Measurements from ENCODE around the gene DDHD1.

The DDHD1 gene

DNA sequence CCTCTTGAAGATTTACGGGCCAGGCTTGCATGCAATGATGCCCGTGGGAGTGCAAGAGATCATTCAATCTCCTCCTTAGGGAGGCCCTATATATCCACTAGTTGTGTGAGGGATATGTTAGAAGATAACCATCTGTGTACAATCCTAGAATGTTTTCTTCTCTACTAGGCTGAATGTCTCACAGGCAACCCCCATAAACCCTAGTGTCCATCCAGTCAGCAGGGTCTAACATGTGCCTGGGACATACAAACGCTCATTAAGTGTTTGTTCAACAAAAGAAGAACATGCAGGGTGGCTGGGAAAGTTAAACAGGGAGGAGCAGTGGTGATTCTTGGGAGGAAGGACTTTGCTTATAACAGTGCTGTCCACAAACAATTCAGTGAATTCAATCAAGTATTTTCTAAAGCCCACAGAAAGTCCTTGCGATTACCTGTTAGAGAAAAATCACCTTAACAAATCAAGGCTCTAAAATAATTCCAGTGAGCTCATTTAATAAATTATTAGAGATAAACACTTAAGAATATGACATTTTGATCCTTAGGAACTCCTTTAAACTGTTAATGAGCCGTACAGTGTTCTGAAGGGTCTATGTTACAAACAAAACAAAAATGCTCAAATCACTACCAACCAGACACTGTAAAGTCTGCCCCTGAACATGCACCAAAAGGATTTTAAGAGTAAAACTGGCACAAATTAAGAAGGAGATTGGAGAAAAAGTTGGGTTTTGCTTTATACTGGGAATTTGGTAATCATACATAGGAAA, 105.6 kb downstream of the DDHD1 start:
- no peak overlapping the region for H3K27ac Mint-ChIP-seq

DNA sequence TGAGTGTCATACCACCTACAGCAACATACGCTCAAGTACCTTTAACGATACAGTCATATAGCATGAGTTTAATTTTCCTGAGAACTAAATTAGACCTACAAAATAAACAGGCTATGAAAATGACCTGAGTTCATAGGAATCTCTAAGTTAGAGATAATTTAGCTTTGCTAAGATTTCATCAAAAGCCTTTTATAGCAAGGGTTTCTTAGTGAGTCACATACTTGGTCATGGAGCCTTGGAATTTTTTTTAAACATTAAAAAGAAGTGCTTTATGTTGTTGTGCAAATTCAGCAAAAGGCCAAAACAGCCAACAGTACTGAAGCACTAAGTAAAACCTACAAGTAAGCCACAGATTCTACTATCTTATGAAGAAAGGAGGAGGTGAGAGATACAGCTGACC, 108.6 kb downstream of the DDHD1 start:
- no peak overlapping the region for H3K4me3 Mint-ChIP-seq
- DNase-seq, result no peak
- H3K27ac Mint-ChIP-seq, result no peak overlapping the region
- H3K36me3 Mint-ChIP-seq (ENCODE audit: insufficient read depth), result peaks cover 24% of the 10 kb centered on the region
- no peaks in the 10 kb centered on the region for H3K9me3 Mint-ChIP-seq
- H3K4me1 Mint-ChIP-seq (ENCODE audit: low read depth in 2 of 2), result no peaks in the 10 kb centered on the region
- no peak for ATAC-seq (replicated peaks)
- no peaks in the 10 kb centered on the region for H3K27me3 Mint-ChIP-seq

More for the DNA sequence above, 105.6 kb downstream of the DDHD1 start:
- ATAC-seq (replicated peaks) (no peak), DNase-seq (no peak)
- H3K36me3 Mint-ChIP-seq (ENCODE audit: insufficient read depth), result peaks cover 28% of the 10 kb centered on the region
- H3K9me3 Mint-ChIP-seq, result no peaks in the 10 kb centered on the region
- H3K4me3 Mint-ChIP-seq, result no peak overlapping the region
- no peaks in the 10 kb centered on the region for H3K27me3 Mint-ChIP-seq
- H3K4me1 Mint-ChIP-seq (ENCODE audit: low read depth in 2 of 2), result no peaks in the 10 kb centered on the region

DNA sequence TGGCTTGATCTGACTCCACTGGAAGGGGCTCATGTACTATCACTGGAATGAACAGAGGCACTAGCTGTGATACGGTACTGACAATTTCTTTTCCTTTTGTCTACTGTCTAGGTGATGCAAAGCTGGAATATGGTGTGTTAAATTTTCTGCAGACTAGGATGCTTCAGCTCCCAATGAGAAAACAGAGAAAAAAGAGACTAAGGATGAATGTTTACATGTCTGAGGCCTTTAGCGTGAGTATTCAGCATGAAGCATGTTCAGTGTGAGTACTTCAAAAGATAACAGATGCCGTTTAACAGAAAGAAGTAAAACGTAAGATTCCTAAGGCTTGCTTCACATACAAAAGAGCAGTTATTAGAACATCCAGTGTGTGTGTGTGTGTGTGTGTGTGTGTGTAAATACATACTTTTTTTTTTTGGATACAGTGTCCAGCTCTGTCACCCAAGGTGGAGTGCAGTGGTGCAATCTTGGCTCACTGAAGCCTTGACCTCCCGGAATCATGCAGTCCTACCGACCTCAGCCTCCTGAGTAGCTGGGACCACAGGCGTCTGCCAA, 110.0 kb downstream of the DDHD1 start:
- no peaks in the 10 kb centered on the region for H3K27me3 Mint-ChIP-seq
- DNase-seq (no peak), ATAC-seq (replicated peaks) (no peak)
- no peak overlapping the region for H3K27ac Mint-ChIP-seq
- H3K36me3 Mint-ChIP-seq (ENCODE audit: insufficient read depth), result peaks cover 29% of the 10 kb centered on the region
- no peak overlapping the region for H3K4me3 Mint-ChIP-seq
- no peaks in the 10 kb centered on the region for H3K9me3 Mint-ChIP-seq
- H3K4me1 Mint-ChIP-seq (ENCODE audit: low read depth in 2 of 2), result peaks cover 0 to 2% of the 10 kb centered on the region in 2 donors

DNA sequence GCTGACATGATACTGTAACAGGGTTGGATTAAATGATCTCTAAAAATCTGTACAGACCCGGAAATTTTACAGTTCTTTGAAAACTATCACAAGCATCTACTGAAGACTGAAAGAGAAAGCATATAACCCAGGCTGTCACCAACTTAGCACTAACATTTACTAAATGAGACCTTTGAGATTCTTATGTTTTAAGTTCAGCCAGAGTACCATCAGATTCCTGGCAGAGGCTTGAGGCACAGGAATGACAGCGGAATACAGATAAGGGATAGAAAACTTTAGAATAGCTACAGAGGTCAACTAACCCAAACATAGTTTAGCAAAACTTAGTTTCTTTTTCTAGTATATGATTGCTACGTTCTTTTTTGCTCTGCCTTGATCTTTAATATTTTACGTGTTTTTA, 110.6 kb downstream of the DDHD1 start:
- no peak overlapping the region for H3K27ac Mint-ChIP-seq

DNA sequence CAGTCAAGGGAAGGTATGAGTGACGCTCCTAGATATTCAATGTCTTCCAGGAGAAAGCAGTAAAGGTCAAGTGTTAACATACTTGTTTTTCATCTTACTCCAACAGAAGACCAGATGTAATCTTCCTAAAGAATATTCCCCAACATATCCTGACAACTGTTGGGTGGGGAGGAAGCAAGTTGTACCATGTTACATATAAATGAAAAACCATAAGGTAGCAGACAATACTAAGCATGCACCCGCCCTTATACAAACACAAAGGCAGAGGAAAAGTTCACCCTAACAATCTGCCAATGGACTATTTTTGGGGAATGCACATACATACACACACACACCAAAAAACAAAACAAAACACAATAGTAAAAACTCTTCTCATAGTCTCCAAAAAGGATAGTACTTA, 112.1 kb downstream of the DDHD1 start:
- Mint-ChIP-seq H3K4me3 (no peak overlapping the region), H3K9me3 (no peaks in the 10 kb centered on the region), H3K27me3 (no peaks in the 10 kb centered on the region), H3K36me3 (ENCODE audit: insufficient read depth) (peaks cover 28% of the 10 kb centered on the region), H3K4me1 (ENCODE audit: low read depth in 2 of 2) (peaks cover 0 to 2% of the 10 kb centered on the region in 2 donors), H3K27ac (no peak overlapping the region)
- DNase-seq (no peak), ATAC-seq (replicated peaks) (no peak)

More for the DNA sequence above, 110.6 kb downstream of the DDHD1 start:
- ATAC-seq (replicated peaks) (no peak), DNase-seq (no peak)
- Mint-ChIP-seq H3K4me1 (ENCODE audit: low read depth in 2 of 2) (peaks cover 0 to 2% of the 10 kb centered on the region in 2 donors), H3K27me3 (no peaks in the 10 kb centered on the region), H3K9me3 (no peaks in the 10 kb centered on the region), H3K36me3 (ENCODE audit: insufficient read depth) (peaks cover 32% of the 10 kb centered on the region), H3K4me3 (no peak overlapping the region)

DNA sequence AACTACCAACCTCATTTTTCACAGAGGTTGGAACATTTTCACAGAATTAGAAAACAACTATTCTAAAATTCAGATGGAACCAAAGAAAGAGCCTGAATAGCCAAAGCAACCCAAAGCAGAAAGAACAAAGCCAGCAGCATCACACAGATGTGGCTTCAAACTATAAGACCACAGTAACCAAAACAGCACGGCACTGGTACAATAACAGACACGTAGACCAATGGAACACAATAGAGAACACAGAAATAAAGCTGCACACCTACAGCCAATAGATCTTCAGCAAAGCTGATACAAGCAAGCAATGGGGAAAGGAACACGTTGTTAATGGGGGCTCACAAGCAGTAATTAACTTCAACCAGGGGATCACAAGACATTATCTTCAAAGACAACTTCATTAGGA, 114.5 kb downstream of the DDHD1 start:
- Mint-ChIP-seq H3K36me3 (ENCODE audit: insufficient read depth) (peaks cover 26% of the 10 kb centered on the region), H3K9me3 (no peaks in the 10 kb centered on the region), H3K27me3 (no peaks in the 10 kb centered on the region), H3K4me1 (ENCODE audit: low read depth in 2 of 2) (peaks cover 0 to 2% of the 10 kb centered on the region in 2 donors), H3K4me3 (no peak overlapping the region), H3K27ac (no peak overlapping the region)
- ATAC-seq (replicated peaks) (no peak), DNase-seq (no peak)

DNA sequence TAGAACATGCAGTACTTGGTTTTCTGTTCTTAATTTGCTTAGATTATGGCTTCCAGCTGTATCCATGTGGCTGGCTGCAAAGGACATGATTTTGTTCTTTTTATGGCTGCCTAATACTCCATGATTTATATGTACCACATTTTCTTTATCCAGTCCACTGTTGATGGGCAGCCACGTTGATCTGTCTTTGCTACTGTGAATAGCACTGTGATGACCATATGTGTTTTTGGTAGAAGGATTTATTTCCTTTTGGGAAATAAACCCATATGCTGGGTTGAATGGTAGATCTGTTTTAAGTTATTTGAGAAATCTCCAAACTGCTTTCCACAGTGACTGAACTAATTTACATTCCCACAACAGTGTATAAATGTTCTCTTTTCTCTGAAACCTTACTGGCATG, 116.1 kb downstream of the DDHD1 start:
- no peaks in the 10 kb centered on the region for H3K27me3 Mint-ChIP-seq
- DNase-seq (no peak), ATAC-seq (replicated peaks) (no peak)
- peaks cover 13% of the 10 kb centered on the region for H3K36me3 Mint-ChIP-seq (ENCODE audit: insufficient read depth)
- peaks cover 0 to 2% of the 10 kb centered on the region in 2 donors for H3K4me1 Mint-ChIP-seq (ENCODE audit: low read depth in 2 of 2)
- H3K27ac Mint-ChIP-seq, result no peak overlapping the region
- H3K9me3 Mint-ChIP-seq, result no peaks in the 10 kb centered on the region
- H3K4me3 Mint-ChIP-seq, result no peak overlapping the region

DNA sequence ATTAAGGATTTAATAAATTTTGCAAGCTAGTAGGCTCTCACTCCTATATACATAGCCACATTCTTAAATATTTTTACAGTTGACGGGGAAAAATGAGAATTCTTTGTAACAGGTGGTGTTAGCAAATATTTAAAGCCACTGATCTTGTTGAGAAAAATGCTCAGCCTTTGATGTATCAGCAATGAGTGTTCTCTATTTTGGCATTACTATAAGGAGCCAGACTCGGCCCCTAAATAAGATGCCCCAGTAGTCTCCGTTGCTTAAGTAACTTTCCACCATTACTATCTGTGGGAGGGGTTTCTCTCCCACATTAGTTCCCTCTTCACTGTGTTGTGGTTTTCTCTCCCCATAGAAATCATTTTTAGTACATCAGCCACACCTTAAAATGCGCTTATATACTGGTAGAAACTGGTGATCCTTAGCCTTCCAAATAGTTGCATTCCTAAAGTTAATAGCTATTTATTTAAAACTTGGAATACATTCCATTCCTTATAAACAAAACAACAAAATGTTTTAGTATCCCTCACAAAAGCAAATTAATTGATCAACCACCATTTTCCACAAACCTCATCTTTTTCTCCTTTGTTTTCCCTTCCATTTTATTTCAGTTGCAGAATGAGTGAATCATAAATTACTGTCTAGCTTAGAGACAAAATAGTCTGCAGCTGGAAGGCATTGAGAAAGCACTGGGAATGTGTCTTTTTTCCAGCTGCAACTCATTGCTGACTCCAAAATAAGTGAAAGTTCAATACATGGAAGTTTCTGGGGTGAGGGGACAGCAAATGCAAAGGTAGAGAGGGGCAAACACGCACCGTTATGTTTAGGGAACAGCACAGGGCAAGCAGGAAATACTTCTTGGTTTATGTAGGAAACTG, 117.5 kb downstream of the DDHD1 start:
- no peak for DNase-seq
- no peak for ATAC-seq (replicated peaks)
- no peaks in the 10 kb centered on the region for H3K9me3 Mint-ChIP-seq
- peaks cover 0 to 2% of the 10 kb centered on the region in 2 donors for H3K4me1 Mint-ChIP-seq (ENCODE audit: low read depth in 2 of 2)
- H3K36me3 Mint-ChIP-seq (ENCODE audit: insufficient read depth), result peaks cover 13% of the 10 kb centered on the region
- no peak overlapping the region for H3K27ac Mint-ChIP-seq
- H3K4me3 Mint-ChIP-seq, result no peak overlapping the region
- H3K27me3 Mint-ChIP-seq, result no peaks in the 10 kb centered on the region

DNA sequence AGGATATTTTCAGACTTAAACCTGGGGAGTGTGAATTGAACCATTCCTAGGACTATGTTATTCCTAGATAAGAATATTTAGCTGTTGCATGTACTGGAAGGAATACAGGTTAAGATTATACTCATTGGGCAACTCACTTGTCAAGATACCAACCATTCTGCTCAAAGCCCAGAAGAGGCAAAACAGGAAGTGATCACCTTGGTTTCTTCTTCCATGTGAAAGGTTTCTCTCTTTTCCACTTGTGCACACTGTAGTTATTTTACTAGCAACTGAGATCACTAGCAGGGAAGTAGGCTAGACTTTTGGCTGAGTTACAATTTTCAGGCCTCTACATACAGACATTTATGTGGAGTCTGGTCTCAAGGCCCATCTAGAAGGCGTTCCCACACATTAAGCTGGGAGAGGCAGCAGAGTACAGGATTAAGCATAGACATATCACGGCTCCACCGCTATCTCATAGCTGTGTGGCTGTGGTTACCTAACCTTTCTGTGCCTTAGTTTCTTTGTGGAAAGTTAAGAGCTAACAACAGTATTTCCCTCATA, 118.4 kb downstream of the DDHD1 start:
- H3K27ac Mint-ChIP-seq, result no peak overlapping the region
- ATAC-seq (replicated peaks), result no peak
- DNase-seq, result no peak
- peaks cover 13% of the 10 kb centered on the region for H3K36me3 Mint-ChIP-seq (ENCODE audit: insufficient read depth)
- H3K4me3 Mint-ChIP-seq, result no peak overlapping the region
- H3K4me1 Mint-ChIP-seq (ENCODE audit: low read depth in 2 of 2), result peaks cover 0 to 2% of the 10 kb centered on the region in 2 donors
- no peaks in the 10 kb centered on the region for H3K9me3 Mint-ChIP-seq
- no peaks in the 10 kb centered on the region for H3K27me3 Mint-ChIP-seq

DNA sequence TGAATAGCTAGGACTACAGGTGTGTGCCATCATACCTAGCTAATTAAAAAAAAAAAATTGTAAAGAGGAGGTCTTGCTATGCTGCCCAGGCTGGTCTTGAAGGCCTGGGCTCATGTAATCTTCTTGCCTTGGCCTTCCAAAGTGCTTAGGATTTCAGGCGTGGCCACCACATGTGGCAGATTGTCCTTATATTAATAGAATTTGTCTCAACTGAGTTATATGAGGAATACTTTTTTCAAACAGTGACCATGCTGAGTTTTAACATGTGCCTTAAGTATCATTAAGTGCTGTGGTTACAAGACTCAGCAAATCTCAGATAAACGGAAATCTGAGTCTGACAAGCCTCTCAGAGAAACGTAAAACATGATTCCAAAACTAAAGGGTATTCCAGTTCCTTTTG, 119.1 kb downstream of the DDHD1 start:
- peaks cover 0 to 2% of the 10 kb centered on the region in 2 donors for H3K4me1 Mint-ChIP-seq (ENCODE audit: low read depth in 2 of 2)
- no peak overlapping the region for H3K4me3 Mint-ChIP-seq
- H3K27me3 Mint-ChIP-seq, result no peaks in the 10 kb centered on the region
- ATAC-seq (replicated peaks) (no peak), DNase-seq (no peak)
- H3K27ac Mint-ChIP-seq, result no peak overlapping the region
- no peaks in the 10 kb centered on the region for H3K9me3 Mint-ChIP-seq
- peaks cover 13% of the 10 kb centered on the region for H3K36me3 Mint-ChIP-seq (ENCODE audit: insufficient read depth)

DNA sequence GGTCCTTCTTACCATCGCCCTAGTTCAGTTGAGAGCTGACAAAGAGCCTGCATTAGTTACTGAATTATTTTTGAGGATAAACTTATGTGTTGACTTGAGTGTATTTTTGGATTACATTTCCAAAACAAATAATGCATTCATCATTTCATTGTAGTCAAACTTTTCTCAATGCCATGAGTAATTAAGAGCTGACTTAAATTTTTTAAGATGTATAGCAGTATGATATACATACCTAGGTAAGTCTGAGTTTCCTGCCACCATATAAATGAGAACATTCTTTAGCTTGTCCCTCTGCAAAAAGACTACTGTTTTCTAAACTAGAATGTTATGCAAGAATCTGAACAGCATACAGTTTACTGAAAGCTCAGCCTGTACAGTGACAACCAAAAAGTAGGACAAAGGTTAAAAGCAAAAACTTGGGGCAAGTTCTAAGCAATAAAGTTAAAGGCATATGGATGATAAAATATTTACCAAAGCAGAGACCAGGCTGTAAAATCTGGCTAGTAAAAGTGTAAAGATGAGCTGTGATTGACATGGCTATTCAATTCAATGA, 120.2 kb downstream of the DDHD1 start:
- ATAC-seq (replicated peaks) (no peak), DNase-seq (no peak)
- Mint-ChIP-seq H3K36me3 (ENCODE audit: insufficient read depth) (peaks cover 5% of the 10 kb centered on the region), H3K27ac (no peak overlapping the region), H3K4me3 (no peak overlapping the region), H3K9me3 (peaks cover 0 to 2% of the 10 kb centered on the region in 2 donors), H3K27me3 (no peaks in the 10 kb centered on the region), H3K4me1 (ENCODE audit: low read depth in 2 of 2) (no peaks in the 10 kb centered on the region)

DNA sequence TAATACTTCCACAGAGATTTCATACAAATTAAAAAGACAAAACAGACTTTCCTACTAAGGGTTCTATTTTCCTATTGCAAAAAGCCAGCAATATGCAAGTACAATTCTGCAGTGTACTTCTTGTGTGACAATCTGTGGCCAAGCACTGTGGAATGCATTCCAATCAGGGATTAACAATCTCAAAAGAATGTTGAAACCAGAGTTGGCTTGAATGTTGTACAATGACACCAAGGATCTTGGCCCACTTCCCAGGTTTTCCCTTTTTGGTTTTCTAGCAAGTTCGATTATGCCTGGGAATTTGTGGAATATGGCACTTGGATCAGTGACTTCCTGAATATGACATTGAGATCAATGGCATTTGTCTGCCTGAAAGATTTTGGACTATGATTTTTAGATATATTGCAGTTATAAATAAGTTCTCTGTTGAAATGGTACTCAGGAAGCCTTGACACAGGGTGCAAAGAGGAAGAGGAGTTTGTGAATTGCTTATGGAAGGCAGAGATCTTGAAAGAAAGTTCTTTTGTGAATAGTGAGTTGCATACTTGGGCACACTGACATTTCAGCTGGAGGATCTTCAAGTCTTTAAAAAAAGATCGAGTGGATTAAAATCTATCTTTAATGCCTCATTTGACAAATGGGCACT, 120.8 kb downstream of the DDHD1 start:
- Mint-ChIP-seq H3K9me3 (peaks cover 0 to 3% of the 10 kb centered on the region in 2 donors), H3K4me3 (no peak overlapping the region), H3K27me3 (no peaks in the 10 kb centered on the region), H3K36me3 (ENCODE audit: insufficient read depth) (peaks cover under 1% of the 10 kb centered on the region), H3K27ac (no peak overlapping the region), H3K4me1 (ENCODE audit: low read depth in 2 of 2) (no peaks in the 10 kb centered on the region)
- DNase-seq, result no peak
- ATAC-seq (replicated peaks), result no peak

DNA sequence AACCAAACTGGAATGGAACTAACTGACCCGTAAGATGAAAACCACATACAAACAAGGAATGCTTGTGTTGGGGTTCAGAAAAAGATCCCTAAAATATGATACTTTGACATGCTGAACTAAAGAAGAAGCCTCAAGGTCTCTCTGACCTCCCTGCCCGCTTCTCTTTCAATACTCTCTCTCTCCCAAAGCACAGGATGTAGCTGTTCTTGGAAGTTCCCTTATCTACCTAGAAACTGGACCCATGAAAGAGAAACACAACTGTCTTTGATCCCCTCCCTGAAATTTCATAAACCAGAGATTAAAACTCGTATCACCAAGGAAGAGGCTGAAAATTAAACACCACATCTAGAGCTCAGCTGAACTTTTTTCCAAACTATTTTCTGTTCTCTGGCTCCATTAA, 125.6 kb downstream of the DDHD1 start:
- DNase-seq (no peak), ATAC-seq (replicated peaks) (no peak)
- no peaks in the 10 kb centered on the region for H3K4me1 Mint-ChIP-seq (ENCODE audit: low read depth in 2 of 2)
- no peaks in the 10 kb centered on the region for H3K36me3 Mint-ChIP-seq (ENCODE audit: insufficient read depth)
- no peak overlapping the region for H3K4me3 Mint-ChIP-seq
- H3K27me3 Mint-ChIP-seq, result no peaks in the 10 kb centered on the region
- H3K27ac Mint-ChIP-seq, result no peak overlapping the region
- peaks cover 0 to 3% of the 10 kb centered on the region in 2 donors for H3K9me3 Mint-ChIP-seq
